KMS-11 (cell line): ENCODE data around the gene RAB11B.
"Not testable (repeated sequence)": the region's sequence is repeated elsewhere in the genome, so short reads cannot be mapped to it uniquely, and the experiment has no call there.

Experiments used
- H2AFZ ChIP-seq: fragments of 200-600 bp; sonication (generic); 2 replicates; pipeline ENCODE4 v1.6.1; 2016; ENCODE audit warnings: antibody characterized with exemption, mixed run types, low read depth
- H3K27ac ChIP-seq: fragments of 200-600 bp; sonication (generic); 2 replicates; pipeline ENCODE4 v1.6.1; 2016; ENCODE audit warnings: mild to moderate bottlenecking, mixed run types
- H3K27me3 ChIP-seq: fragments of 200-600 bp; sonication (generic); 2 replicates; pipeline ENCODE4 v1.6.1; 2017; ENCODE audit warnings: mild to moderate bottlenecking, low read depth, mixed run types, moderate library complexity; ENCODE audit not compliant: insufficient read depth
- H3K36me3 ChIP-seq: fragments of 200-600 bp; sonication (generic); 2 replicates; pipeline ENCODE4 v1.6.1; 2017; ENCODE audit warnings: mild to moderate bottlenecking, mixed run types; ENCODE audit not compliant: insufficient read depth
- H3K4me1 ChIP-seq: fragments of 200-600 bp; sonication (generic); 2 replicates; pipeline ENCODE4 v1.6.1; 2016; ENCODE audit warnings: mild to moderate bottlenecking, low read depth, mixed run types; ENCODE audit not compliant: poor library complexity, severe bottlenecking
- H3K4me2 ChIP-seq: fragments of 200-600 bp; sonication (generic); 2 replicates; pipeline ENCODE4 v1.7.0; 2016; ENCODE audit warnings: mild to moderate bottlenecking, mixed run types
- H3K4me3 ChIP-seq: fragments of 200-600 bp; sonication (generic); IDR thresholded peaks from 2 replicates; pipeline ENCODE4 v1.6.1; 2017; ENCODE audit warnings: low read depth, low read length, mixed read lengths; ENCODE audit not compliant: insufficient read depth
- H3K79me2 ChIP-seq: fragments of 200-600 bp; sonication (generic); 2 replicates; pipeline ENCODE4 v1.6.1; 2016; ENCODE audit warnings: low read depth, mixed run types; ENCODE audit not compliant: insufficient read depth
- H3K9ac ChIP-seq: fragments of 200-600 bp; sonication (generic); 2 replicates; pipeline ENCODE4 v1.6.1; 2016; ENCODE audit warnings: mild to moderate bottlenecking, mixed run types
- H4K20me1 ChIP-seq: fragments of 200-600 bp; sonication (generic); 2 replicates; pipeline ENCODE4 v1.6.1; 2016; ENCODE audit warnings: mild to moderate bottlenecking, mixed run types; ENCODE audit not compliant: insufficient read depth
- TF ChIP-seq, protein P1 (sequence below): fragments of 200-600 bp; sonication (generic); conservative IDR thresholded peaks from 2 replicates; pipeline ENCODE4 v1.6.1; 2017; ENCODE audit warnings: low read depth, mild to moderate bottlenecking, antibody characterized with exemption, low read length, moderate library complexity, mixed read lengths

The RAB11B gene

DNA sequence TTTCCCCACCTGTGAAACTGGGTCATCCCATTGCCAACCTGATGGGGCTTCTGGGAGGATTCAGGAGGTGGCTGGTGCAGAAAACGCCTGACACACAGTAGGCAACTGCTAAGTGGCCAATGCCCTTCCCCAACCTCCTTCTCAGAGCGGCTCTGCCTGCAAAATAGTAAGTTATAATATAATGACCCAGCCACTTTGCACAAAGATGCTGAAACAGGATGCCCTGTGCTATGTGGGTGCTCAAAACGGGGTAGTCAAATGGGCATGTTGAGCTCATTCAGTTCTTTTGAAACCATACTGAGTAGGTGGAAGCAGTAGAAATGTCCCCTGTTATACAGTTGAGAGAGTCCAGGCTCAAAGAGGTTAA, 23.5 kb downstream of the RAB11B start:
- TF ChIP-seq, protein P1, sequence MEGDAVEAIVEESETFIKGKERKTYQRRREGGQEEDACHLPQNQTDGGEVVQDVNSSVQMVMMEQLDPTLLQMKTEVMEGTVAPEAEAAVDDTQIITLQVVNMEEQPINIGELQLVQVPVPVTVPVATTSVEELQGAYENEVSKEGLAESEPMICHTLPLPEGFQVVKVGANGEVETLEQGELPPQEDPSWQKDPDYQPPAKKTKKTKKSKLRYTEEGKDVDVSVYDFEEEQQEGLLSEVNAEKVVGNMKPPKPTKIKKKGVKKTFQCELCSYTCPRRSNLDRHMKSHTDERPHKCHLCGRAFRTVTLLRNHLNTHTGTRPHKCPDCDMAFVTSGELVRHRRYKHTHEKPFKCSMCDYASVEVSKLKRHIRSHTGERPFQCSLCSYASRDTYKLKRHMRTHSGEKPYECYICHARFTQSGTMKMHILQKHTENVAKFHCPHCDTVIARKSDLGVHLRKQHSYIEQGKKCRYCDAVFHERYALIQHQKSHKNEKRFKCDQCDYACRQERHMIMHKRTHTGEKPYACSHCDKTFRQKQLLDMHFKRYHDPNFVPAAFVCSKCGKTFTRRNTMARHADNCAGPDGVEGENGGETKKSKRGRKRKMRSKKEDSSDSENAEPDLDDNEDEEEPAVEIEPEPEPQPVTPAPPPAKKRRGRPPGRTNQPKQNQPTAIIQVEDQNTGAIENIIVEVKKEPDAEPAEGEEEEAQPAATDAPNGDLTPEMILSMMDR, result no peak
- H3K4me2 ChIP-seq, result peak overlapping the region; percentile 95
- H3K9ac ChIP-seq, result peak overlapping the region; percentile 46; the same call in 1 of the 2 replicates
- no peaks in the 10 kb centered on the region for H3K79me2 ChIP-seq
- no peaks in the 10 kb centered on the region for H3K27me3 ChIP-seq
- H3K36me3 ChIP-seq, result no peaks in the 10 kb centered on the region
- no peak overlapping the region for H3K4me3 ChIP-seq
- H3K27ac ChIP-seq, result no peak overlapping the region
- H3K4me1 ChIP-seq, result peaks cover 6% of the 10 kb centered on the region
- H4K20me1 ChIP-seq, result no peaks in the 10 kb centered on the region
- H2AFZ ChIP-seq, result peak overlapping the region; percentile 90

DNA sequence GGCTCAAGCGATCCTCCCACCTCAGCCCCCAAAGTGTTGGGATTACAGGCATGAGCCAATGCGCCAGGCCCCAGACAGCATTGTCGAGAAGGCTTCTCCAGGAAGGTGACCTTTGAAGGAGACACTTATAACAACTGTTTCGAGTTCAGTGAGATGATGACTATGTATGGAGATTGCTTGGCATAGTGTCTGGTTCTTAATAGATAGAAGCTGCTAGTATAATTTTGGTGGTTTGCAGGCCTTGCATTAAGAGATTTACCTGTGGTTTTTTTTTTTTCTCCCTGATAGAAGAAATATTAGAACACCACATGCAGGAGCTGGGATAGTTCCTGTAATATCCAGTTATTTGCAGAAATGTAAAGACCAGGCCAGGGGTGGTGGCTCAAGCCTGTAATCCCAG, 26.6 kb downstream of the RAB11B start:
- Histone ChIP-seq H3K4me2 (no peak overlapping the region), H3K4me3 (no peak overlapping the region), H3K27me3 (no peaks in the 10 kb centered on the region), H4K20me1 (no peaks in the 10 kb centered on the region), H3K27ac (no peak overlapping the region), H3K79me2 (no peaks in the 10 kb centered on the region), H2AFZ (no peak overlapping the region), H3K4me1 (peaks cover 6% of the 10 kb centered on the region), H3K36me3 (no peaks in the 10 kb centered on the region), H3K9ac (no peak overlapping the region)
- TF ChIP-seq, protein P1, result no peak

DNA sequence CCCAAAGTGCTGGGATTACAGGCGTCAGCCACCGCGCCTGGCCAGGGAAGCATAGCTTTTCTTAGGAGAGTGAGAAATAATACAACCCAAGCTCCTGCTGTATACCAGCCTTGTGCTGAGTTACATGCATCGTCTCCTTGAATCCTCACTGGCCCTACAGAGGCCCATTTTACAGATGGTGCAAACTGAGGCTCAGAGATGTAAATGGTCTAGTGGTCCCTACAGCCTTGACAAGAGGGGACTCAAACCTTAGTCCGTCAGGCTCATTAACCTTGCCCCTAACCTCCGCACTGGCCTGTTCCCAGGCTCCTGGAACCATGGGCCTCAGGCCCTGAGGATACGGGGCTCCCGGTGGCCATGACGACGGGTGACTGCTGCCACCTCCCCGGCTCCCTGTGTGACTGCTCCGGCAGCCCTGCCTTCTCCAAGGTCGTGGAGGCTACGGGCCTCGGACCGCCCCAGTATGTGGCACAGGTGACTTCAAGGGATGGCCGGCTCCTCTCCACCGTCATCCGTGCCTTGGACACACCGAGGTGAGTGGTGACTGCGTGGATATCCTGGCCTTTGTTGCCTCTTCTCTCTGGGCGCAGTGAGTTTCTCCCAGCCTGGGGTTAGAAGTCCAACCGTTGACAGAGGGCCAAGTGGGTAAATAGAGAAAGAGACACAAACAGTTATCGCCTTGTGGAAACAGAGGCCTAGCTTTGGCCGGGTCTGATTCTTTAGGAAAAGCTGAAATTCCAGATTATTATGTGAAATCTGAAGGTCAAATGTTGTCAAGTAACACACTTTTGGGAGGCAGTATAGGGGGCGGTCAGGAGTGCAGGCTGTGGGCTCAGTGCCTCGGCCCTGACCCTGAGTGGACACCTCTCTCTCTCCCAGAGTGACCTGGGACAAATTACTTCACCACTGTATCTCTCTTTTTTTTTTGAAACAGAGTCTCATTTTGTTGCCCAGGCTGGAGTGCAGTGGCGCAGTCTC, 31.6 kb downstream of the RAB11B start:
- H2AFZ ChIP-seq, result no peak overlapping the region
- H3K79me2 ChIP-seq, result no peaks in the 10 kb centered on the region
- no peaks in the 10 kb centered on the region for H3K36me3 ChIP-seq
- H3K9ac ChIP-seq, result no peak overlapping the region
- H3K27me3 ChIP-seq, result no peaks in the 10 kb centered on the region
- no peak overlapping the region for H3K4me3 ChIP-seq
- H3K27ac ChIP-seq, result no peak overlapping the region
- H3K4me1 ChIP-seq, result no peaks in the 10 kb centered on the region
- no peaks in the 10 kb centered on the region for H4K20me1 ChIP-seq
- TF ChIP-seq, protein P1, result no peak
- H3K4me2 ChIP-seq, result no peak overlapping the region

DNA sequence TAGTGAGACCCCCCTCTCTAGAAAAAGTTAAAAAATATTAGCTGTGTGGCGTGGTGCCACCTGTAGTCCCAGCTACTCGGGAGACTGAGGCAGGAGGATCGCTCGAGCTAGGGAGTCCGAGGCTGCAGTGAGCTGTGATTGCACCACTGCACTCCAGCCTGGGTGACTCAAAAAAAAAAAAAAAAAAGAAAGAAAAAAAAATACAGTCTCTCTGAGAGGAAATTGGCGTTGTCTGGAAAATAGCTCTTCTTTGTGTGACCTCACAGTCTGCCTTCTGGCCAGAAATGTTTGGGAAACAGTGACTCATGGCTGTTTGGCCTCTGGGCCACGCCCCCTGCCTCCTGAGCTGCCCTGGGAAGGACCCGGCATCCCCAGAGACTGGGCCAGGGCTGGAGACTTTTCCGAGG, 33.7 kb downstream of the RAB11B start:
- H3K79me2 ChIP-seq, result no peaks in the 10 kb centered on the region
- H3K27me3 ChIP-seq, result no peaks in the 10 kb centered on the region
- no peaks in the 10 kb centered on the region for H4K20me1 ChIP-seq
- no peak overlapping the region for H3K4me2 ChIP-seq
- H3K36me3 ChIP-seq, result no peaks in the 10 kb centered on the region
- H3K27ac ChIP-seq, result no peak overlapping the region
- H3K9ac ChIP-seq, result no peak overlapping the region
- H2AFZ ChIP-seq, result no peak overlapping the region
- H3K4me1 ChIP-seq, result no peaks in the 10 kb centered on the region
- no peak overlapping the region for H3K4me3 ChIP-seq
- TF ChIP-seq, protein P1, result no peak

DNA sequence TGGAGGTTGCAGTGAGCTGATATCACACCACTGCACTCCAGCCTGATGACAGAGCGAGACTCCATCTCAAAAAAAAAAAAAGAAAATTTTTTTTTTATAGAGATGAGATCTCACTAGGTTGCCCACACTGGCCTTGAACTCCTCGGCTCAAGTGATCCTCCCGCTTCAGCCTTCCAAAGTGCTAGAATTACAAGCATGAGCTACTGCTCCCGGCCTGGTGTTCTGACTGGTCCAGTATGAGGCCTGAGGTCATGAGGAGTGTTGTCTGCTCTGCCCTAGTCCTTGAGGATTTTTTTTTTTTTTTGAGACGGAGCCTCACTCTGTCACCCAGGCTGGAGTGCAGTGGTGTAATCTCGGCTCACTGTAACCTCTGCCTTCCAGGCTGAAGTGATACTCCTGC, 35.2 kb downstream of the RAB11B start:
- H3K36me3 ChIP-seq, H3K27ac ChIP-seq, H3K4me1 ChIP-seq, H3K27me3 ChIP-seq, H2AFZ ChIP-seq, H4K20me1 ChIP-seq, H3K79me2 ChIP-seq, H3K9ac ChIP-seq, H3K4me3 ChIP-seq, H3K4me2 ChIP-seq: not testable (repeated sequence)
